ENCODE data around the gene TTYH1.
"Not testable (repeated sequence)": the region's sequence is repeated elsewhere in the genome, so short reads cannot be mapped to it uniquely, and the experiment has no call there.

Gene TTYH1

DNA sequence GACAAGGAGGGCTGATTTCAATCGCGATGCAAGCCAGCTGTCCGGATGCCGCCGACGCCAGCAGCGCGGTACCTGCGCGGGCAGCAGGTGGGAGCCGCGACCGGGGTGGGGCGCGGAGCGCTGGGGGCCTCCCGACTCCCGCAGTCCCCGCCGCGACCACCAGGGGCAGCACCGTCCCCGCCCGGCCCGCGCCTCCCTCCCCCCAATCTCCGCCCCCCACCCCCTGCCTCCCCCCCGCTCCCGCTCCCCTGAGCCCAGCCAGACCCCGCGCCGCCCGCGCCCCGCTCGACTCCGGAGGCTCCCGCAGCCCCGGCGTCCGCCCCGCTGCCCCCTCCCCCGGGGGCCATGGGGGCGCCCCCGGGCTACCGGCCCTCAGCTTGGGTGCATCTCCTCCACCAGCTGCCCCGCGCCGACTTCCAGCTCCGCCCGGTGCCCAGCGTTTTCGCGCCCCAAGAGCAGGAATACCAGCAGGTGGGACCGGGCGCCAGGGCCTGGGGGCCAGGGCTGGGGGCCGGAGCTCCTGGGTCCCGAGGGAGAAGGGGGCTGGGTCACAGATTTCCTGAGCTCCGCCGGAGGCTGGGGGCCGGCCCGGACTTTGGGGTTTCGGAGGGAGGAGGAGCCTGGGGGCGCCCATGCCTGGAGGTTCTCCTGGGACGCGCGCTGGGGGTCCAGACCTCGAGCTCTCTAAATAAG, at the start of gene TTYH1:
TTYH1 (plus strand) TSS at position 257 of the 693 bp plus-strand sequence; CDS start at position 346, 89 bp downstream.
- H3K4me1 ChIP-seq (ENCODE audit: insufficient read depth, insufficient read length), result peaks cover 6% of the 10 kb centered on the region
- H3K9me3 ChIP-seq (ENCODE audit: insufficient read depth, low read length), result peaks cover 11% of the 10 kb centered on the region; the same call in 1 of the 2 replicates
- H3K9ac ChIP-seq (ENCODE audit: insufficient read length, low read depth), result peak within 1 kb of the TSS; percentile 61
- H3K27me3 ChIP-seq (ENCODE audit: insufficient read depth, insufficient read length), result peaks cover 53% of the 10 kb centered on the region
- H3K4me3 ChIP-seq (ENCODE audit: insufficient read length, low read depth), result peak within 1 kb of the TSS; percentile 43
- no peak for TF ChIP-seq SUZ12 (IDR thresholded peaks at IDR 0.05; ENCODE audit: extremely low read depth, insufficient read depth, insufficient read length)
- no peak for TF ChIP-seq YY1 (IDR thresholded peaks at IDR 0.05; ENCODE audit: insufficient read depth, insufficient read length)
- no peak for TF ChIP-seq ZNF274 (IDR thresholded peaks at IDR 0.05; ENCODE audit: low read depth, low read length)
- DNase-seq (ENCODE audit: low read depth, low spot score), result no peak
- no peaks in the 10 kb centered on the region for H3K36me3 ChIP-seq (ENCODE audit: insufficient read depth, insufficient read length, low read length)

DNA sequence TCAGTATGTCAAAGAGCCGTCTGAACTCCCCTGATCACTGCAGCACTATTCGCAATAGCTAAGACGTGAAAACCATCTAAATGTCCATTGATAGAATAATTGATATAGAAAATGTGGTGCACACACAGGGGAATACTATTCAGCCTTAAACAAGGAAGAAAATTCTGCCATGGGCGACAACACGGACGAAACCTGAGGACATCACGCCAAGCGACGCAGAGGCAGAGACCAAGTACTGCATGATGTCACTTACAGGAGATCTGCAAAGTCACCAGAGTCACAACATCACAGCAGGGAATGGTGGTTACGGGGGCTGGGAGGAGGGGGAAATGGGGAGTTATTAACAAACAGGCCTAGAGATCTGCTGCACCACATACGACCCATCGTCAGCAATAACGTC, 49.5 kb upstream of the TTYH1 start:
- H3K4me3 ChIP-seq (ENCODE audit: insufficient read length, low read depth); H3K4me1 ChIP-seq (ENCODE audit: insufficient read depth, insufficient read length); H3K27me3 ChIP-seq (ENCODE audit: insufficient read depth, insufficient read length); DNase-seq (ENCODE audit: low read depth, low spot score); H3K36me3 ChIP-seq (ENCODE audit: insufficient read depth, insufficient read length, low read length); H3K9ac ChIP-seq (ENCODE audit: insufficient read length, low read depth); H3K9me3 ChIP-seq (ENCODE audit: insufficient read depth, low read length): not testable (repeated sequence)

DNA sequence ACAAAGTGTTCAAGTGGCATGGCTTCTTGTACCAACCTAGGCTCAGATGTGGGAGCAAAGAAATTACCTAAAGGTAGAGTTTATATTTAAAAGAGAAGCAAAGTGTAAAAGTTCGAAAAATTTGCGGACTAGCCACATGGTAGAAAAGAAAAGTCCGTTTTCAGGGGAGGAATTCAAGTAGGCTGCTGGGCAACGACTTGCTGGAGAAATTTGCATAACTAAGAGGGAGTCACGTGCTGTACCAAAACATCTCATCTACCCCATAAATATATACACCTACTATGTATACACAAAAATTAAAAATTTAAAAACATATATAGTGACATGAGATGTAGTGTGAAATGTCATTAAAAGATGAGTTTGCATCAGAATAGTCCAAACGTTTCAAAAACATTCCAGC, 48.5 kb upstream of the TTYH1 start:
- Histone ChIP-seq H3K4me1 (ENCODE audit: insufficient read depth, insufficient read length) (no peaks in the 10 kb centered on the region), H3K9ac (ENCODE audit: insufficient read length, low read depth) (no peak overlapping the region), H3K4me3 (ENCODE audit: insufficient read length, low read depth) (no peak overlapping the region), H3K27me3 (ENCODE audit: insufficient read depth, insufficient read length) (no peaks in the 10 kb centered on the region), H3K9me3 (ENCODE audit: insufficient read depth, low read length) (no peaks in the 10 kb centered on the region), H3K36me3 (ENCODE audit: insufficient read depth, insufficient read length, low read length) (no peaks in the 10 kb centered on the region)
- no peak for TF ChIP-seq SUZ12 (IDR thresholded peaks at IDR 0.05; ENCODE audit: extremely low read depth, insufficient read depth, insufficient read length)
- TF ChIP-seq ZNF274 (IDR thresholded peaks at IDR 0.05; ENCODE audit: low read depth, low read length), result no peak
- no peak for TF ChIP-seq YY1 (IDR thresholded peaks at IDR 0.05; ENCODE audit: insufficient read depth, insufficient read length)
- no peak for DNase-seq (ENCODE audit: low read depth, low spot score)

DNA sequence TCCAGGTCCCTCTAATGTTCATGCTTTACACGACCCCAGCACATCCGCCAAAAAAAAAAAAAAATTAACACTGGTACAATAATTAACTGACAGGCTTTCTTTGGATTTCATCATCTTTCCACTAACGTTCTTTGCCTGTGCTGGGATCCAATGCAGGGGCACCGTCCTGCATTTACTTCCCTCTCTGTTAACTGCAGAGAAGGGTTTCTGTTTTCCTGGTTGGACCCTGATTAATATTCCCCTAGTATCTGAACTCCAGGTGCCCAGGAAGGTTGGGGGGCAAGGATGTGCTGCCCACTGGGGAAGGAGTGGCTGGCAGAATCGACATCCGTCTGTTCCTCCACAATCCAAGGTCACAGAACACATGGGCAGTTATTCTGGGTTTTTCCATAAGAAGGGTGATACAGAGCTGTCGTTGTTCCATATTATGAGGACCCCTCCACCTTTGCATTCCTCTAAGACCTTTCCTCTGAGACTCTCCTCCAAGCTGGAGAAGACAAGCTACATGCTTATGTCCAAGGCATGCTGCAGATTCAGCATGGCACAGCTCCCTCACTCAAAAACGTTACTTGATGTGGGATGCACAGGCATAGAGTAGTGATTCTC, 46.1 kb upstream of the TTYH1 start:
- TF ChIP-seq YY1 (IDR thresholded peaks at IDR 0.05; ENCODE audit: insufficient read depth, insufficient read length), result no peak
- no peak for TF ChIP-seq SUZ12 (IDR thresholded peaks at IDR 0.05; ENCODE audit: extremely low read depth, insufficient read depth, insufficient read length)
- TF ChIP-seq ZNF274 (IDR thresholded peaks at IDR 0.05; ENCODE audit: low read depth, low read length), result no peak
- H3K27me3 ChIP-seq (ENCODE audit: insufficient read depth, insufficient read length), result no peaks in the 10 kb centered on the region
- H3K4me3 ChIP-seq (ENCODE audit: insufficient read length, low read depth), result no peak overlapping the region
- H3K4me1 ChIP-seq (ENCODE audit: insufficient read depth, insufficient read length), result no peaks in the 10 kb centered on the region
- H3K36me3 ChIP-seq (ENCODE audit: insufficient read depth, insufficient read length, low read length), result no peaks in the 10 kb centered on the region
- no peak for DNase-seq (ENCODE audit: low read depth, low spot score)
- no peak overlapping the region for H3K9ac ChIP-seq (ENCODE audit: insufficient read length, low read depth)
- no peaks in the 10 kb centered on the region for H3K9me3 ChIP-seq (ENCODE audit: insufficient read depth, low read length)

DNA sequence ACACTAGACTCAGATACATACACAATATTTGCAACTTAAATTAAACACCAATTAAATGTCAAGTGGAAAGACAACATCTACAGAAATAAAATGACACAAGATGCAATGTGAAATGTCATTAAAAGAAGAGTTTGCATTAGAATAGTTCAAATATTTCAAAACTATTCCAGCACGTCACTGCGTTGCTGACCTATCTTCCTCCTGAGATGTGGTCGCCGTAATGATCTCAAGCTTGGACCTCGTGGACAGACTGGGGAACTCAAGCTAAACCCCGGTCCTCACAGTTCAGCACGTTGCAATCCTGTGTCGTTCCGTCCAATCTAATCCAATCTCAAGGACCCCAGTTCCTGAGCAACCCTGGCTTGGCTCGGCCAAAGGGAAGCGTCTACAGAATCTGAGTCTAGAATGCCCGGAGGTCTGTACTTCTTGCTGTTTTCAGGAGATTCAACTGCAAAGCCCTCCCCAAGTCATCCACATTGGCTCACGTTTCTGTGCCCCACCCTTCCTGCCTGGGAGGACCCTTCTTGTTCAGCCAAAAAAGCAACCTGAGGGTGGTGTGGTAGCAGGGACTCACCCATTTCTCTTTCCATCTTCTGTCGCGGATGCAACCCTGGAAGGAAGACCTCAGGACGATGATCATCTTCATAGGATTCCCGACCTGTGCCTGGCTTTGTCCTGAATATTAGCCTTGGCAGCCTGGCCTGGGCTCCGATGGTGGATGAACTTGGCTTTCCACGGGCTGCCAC, 45.4 kb upstream of the TTYH1 start:
- not testable (repeated sequence) for H3K36me3 ChIP-seq (ENCODE audit: insufficient read depth, insufficient read length, low read length); H3K4me3 ChIP-seq (ENCODE audit: insufficient read length, low read depth); H3K9ac ChIP-seq (ENCODE audit: insufficient read length, low read depth); H3K4me1 ChIP-seq (ENCODE audit: insufficient read depth, insufficient read length); H3K9me3 ChIP-seq (ENCODE audit: insufficient read depth, low read length); H3K27me3 ChIP-seq (ENCODE audit: insufficient read depth, insufficient read length); DNase-seq (ENCODE audit: low read depth, low spot score)

DNA sequence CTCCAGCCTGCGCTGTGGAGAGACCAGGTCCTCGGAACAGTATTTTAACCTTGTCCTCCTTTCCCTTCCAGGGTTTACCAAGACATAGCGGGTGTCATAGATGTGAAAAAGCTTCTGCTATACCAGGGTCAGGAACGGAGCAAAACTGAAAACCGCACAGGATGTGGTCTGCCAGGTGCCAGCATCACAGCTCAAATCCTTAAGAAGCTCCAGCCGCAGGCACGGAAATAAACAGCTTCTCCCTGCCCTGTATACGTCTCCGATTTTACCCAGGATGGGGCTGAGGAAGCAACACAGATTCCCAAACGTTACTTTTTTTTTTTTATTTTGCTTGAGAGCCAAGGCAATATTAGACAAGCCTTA, 44.8 kb upstream of the TTYH1 start:
- H3K4me1 ChIP-seq (ENCODE audit: insufficient read depth, insufficient read length); H3K9me3 ChIP-seq (ENCODE audit: insufficient read depth, low read length); H3K4me3 ChIP-seq (ENCODE audit: insufficient read length, low read depth); H3K36me3 ChIP-seq (ENCODE audit: insufficient read depth, insufficient read length, low read length); DNase-seq (ENCODE audit: low read depth, low spot score); H3K27me3 ChIP-seq (ENCODE audit: insufficient read depth, insufficient read length); H3K9ac ChIP-seq (ENCODE audit: insufficient read length, low read depth): not testable (repeated sequence)

DNA sequence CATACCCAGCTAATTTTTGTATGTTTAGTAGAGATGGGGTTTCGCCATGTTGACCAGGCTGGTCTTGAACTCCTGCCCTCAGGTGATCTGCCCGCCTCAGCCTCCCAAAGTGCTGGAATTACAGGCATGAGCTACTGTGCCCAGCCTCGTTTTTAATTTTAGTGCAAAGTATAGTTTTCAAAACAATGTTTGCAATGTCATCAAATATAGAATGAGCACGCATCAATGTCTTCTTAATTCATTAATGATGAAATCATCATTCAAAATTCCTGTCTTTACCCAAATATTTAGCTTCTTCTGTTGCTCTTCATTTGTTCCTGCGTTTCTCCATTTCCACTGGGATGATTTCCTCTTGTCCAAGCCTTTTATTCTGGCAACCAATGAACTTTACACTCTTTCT, 43.8 kb upstream of the TTYH1 start:
- H3K4me1 ChIP-seq (ENCODE audit: insufficient read depth, insufficient read length); H3K27me3 ChIP-seq (ENCODE audit: insufficient read depth, insufficient read length); H3K9ac ChIP-seq (ENCODE audit: insufficient read length, low read depth): not testable (repeated sequence)

More for the DNA sequence above, 43.8 kb upstream of the TTYH1 start:
- not testable (repeated sequence) for H3K4me3 ChIP-seq (ENCODE audit: insufficient read length, low read depth); DNase-seq (ENCODE audit: low read depth, low spot score); H3K9me3 ChIP-seq (ENCODE audit: insufficient read depth, low read length); H3K36me3 ChIP-seq (ENCODE audit: insufficient read depth, insufficient read length, low read length)
